SK-N-SH (cell line): ENCODE data around the gene LRMDA. TPM values are rescaled to one million over a fixed set of nuclear protein-coding genes. Genes with fewer than 3 reads are reported as not detected.

ENCODE experiments used
- CTCF ChIA-PET: fragments of 300-600, 350-600 bp; formaldehyde crosslinking; extraction: SDS; loops from one replicate; lab custom pipeline; 2021; lab: Yijun Ruan, JAX
- POLR2A ChIA-PET: fragments of 350-600 bp; sonication (Branson Sonifier 250); formaldehyde crosslinking; extraction: SDS; loops from one replicate; lab custom pipeline; 2020; ENCODE audit warnings: antibody characterized with exemption, inconsistent platforms; lab: Yijun Ruan, JAX
- DNase-seq: peaks from one replicate; pipeline ENCODE4 v3.0.0; 2012
- H2AFZ ChIP-seq: fragments of 200-600 bp; sonication (generic); 2 replicates; pipeline ENCODE4 v1.8.1; 2016; ENCODE audit warnings: antibody characterized with exemption, mild to moderate bottlenecking, low read depth
- H3F3A ChIP-seq: fragments of 200-600 bp; sonication (generic); replicated peaks from 2 replicates; pipeline ENCODE3; 2016; ENCODE audit warnings: antibody characterized with exemption, mild to moderate bottlenecking; ENCODE audit not compliant: insufficient read depth
- H3K27ac ChIP-seq, 2 experiments: fragments of 200-500 bp in 1 of 2; fragments of 200-600 bp in 1 of 2; sonication (Bioruptor generic) in 1 of 2; sonication (generic), shearing (Covaris generic) in 1 of 2; 2 replicates each; pipeline versions ENCODE4 v1.5.1 to v1.6.1; 2014 to 2016; ENCODE audit warnings: low read depth in 2 of 2, inconsistent platforms in 1 of 2, low read length in 1 of 2, mild to moderate bottlenecking in 1 of 2, mixed read lengths in 1 of 2
- H3K27me3 ChIP-seq: fragments of 200-600 bp; sonication (generic), shearing (Covaris generic); 2 replicates; pipeline ENCODE4 v1.6.1; 2016; ENCODE audit warnings: mixed run types; ENCODE audit not compliant: insufficient read depth
- H3K36me3 ChIP-seq, 2 experiments: fragments of 200-500 bp in 1 of 2; fragments of 200-600 bp in 1 of 2; sonication (Bioruptor generic) in 1 of 2; sonication (generic) in 1 of 2; replicated peaks in 1 of 2; 2 replicates each; pipeline versions ENCODE3 to v1.5.1; 2014 to 2016; ENCODE audit warnings: low read length in 1 of 2, mild to moderate bottlenecking in 1 of 2; ENCODE audit not compliant: insufficient read depth in 2 of 2, control insufficient read depth in 1 of 2
- H3K4me1 ChIP-seq, 2 experiments: fragments of 200-500 bp in 1 of 2; fragments of 200-600 bp in 1 of 2; sonication (Bioruptor generic) in 1 of 2; sonication (generic), shearing (Covaris generic) in 1 of 2; 2 replicates each; pipeline versions ENCODE4 v1.5.1 to v1.6.1; 2014 to 2016; ENCODE audit warnings: low read depth in 1 of 2, low read length in 1 of 2, mixed run types in 1 of 2; ENCODE audit not compliant: insufficient read depth in 2 of 2, control insufficient read depth in 1 of 2
- H3K4me2 ChIP-seq: fragments of 200-600 bp; sonication (generic), shearing (Covaris generic); 2 replicates; pipeline ENCODE4 v1.6.1; 2017; ENCODE audit warnings: mixed run types
- H3K4me3 ChIP-seq, 2 experiments: fragments of 200-500 bp in 1 of 2; fragments of 200-600 bp in 1 of 2; sonication (Bioruptor generic) in 1 of 2; sonication (generic), shearing (Covaris generic) in 1 of 2; 2 replicates each; pipeline versions ENCODE4 v1.5.1 to v1.8.1; 2014 to 2016; ENCODE audit warnings: low read depth in 2 of 2, inconsistent platforms in 1 of 2, low read length in 1 of 2, mild to moderate bottlenecking in 1 of 2, mixed read lengths in 1 of 2, moderate library complexity in 1 of 2
- H3K79me2 ChIP-seq: fragments of 200-600 bp; sonication (generic); 2 replicates; pipeline ENCODE4 v1.8.1; 2017; ENCODE audit warnings: mild to moderate bottlenecking; ENCODE audit not compliant: insufficient read depth
- H3K9ac ChIP-seq: fragments of 200-600 bp; sonication (generic); 2 replicates; pipeline ENCODE4 v1.6.1; 2017; ENCODE audit warnings: mixed run types
- H3K9me2 ChIP-seq: fragments of 200-600 bp; sonication (generic); 2 replicates; pipeline ENCODE4 v1.6.1; 2017; ENCODE audit warnings: mixed run types
- H3K9me3 ChIP-seq: fragments of 200-600 bp; sonication (generic); 2 replicates; pipeline ENCODE4 v1.6.1; 2017; ENCODE audit warnings: mixed run types, mild to moderate bottlenecking, moderate library complexity
- H4K20me1 ChIP-seq: fragments of 200-600 bp; sonication (generic); 2 replicates; pipeline ENCODE4 v1.6.1; 2017; ENCODE audit warnings: mild to moderate bottlenecking, mixed run types; ENCODE audit not compliant: insufficient read depth
- CHD2 ChIP-seq: fragments of 150-350 bp; IDR thresholded peaks from 2 replicates; pipeline ENCODE4 v1.6.1; 2018; ENCODE audit warnings: low read length; ENCODE audit not compliant: partially characterized antibody
- FOSL2 ChIP-seq: IDR thresholded peaks from 2 replicates; pipeline ENCODE4 v1.4.0; 2012; ENCODE audit warnings: low read depth, mild to moderate bottlenecking, moderate library complexity, borderline replicate concordance
- FOXJ3 ChIP-seq: sonication (generic); formaldehyde crosslinking; IDR thresholded peaks from 2 replicates; pipeline ENCODE4 v1.5.1; 2020; ENCODE audit warnings: mild to moderate bottlenecking, missing genetic modification reagents
- FOXM1 ChIP-seq: IDR thresholded peaks from 2 replicates; pipeline ENCODE4 v1.4.0; 2012; ENCODE audit warnings: low read depth, mild to moderate bottlenecking
- GATA2 ChIP-seq: sonication (generic); formaldehyde crosslinking; IDR thresholded peaks from 2 replicates; pipeline ENCODE4 v1.5.0; 2020; ENCODE audit warnings: mild to moderate bottlenecking, missing genetic modification reagents
- IRF3 ChIP-seq: fragments of 150-350 bp; IDR thresholded peaks from 2 replicates; pipeline ENCODE4 v1.6.1; 2016; ENCODE audit warnings: mild to moderate bottlenecking, low read depth, low read length
- MEF2A ChIP-seq: IDR thresholded peaks from 2 replicates; pipeline ENCODE4 v1.4.0; 2012; ENCODE audit warnings: low read depth, borderline replicate concordance
- MXI1 ChIP-seq: IDR thresholded peaks from 2 replicates; pipeline ENCODE4 v1.6.1; 2012; ENCODE audit warnings: mild to moderate bottlenecking, low read depth, low read length, improper control_type of control experiment
- NFIC ChIP-seq: IDR thresholded peaks from 2 replicates; pipeline ENCODE4 v1.4.0; 2012; ENCODE audit warnings: borderline replicate concordance
- NRF1 ChIP-seq: IDR thresholded peaks from 2 replicates; pipeline ENCODE4 v1.6.1; 2012; ENCODE audit warnings: low read depth, mild to moderate bottlenecking, low read length
- RAD21 ChIP-seq: IDR thresholded peaks from 2 replicates; pipeline ENCODE4 v1.6.1; 2012; ENCODE audit warnings: mild to moderate bottlenecking, low read length
- RCOR1 ChIP-seq: fragments of 150-350 bp; IDR thresholded peaks from 2 replicates; pipeline ENCODE4 v1.6.1; 2017; ENCODE audit warnings: antibody characterized with exemption, low read length
- RFX5 ChIP-seq: IDR thresholded peaks from 2 replicates; pipeline ENCODE4 v1.6.1; 2012; ENCODE audit warnings: mild to moderate bottlenecking, improper control_type of control experiment, low read length
- SIN3A ChIP-seq: IDR thresholded peaks from 2 replicates; pipeline ENCODE4 v1.6.1; 2012; ENCODE audit warnings: low read depth, mild to moderate bottlenecking, low read length, moderate library complexity, borderline replicate concordance
- SMC3 ChIP-seq: IDR thresholded peaks from 2 replicates; pipeline ENCODE4 v1.6.1; 2012; ENCODE audit warnings: low read depth, low read length, improper control_type of control experiment
- TAF1 ChIP-seq: IDR thresholded peaks from 2 replicates; pipeline ENCODE4 v1.6.1; 2012; ENCODE audit warnings: low read depth, mild to moderate bottlenecking, low read length, moderate library complexity, borderline replicate concordance
- YY1 ChIP-seq: IDR thresholded peaks from 2 replicates; pipeline ENCODE4 v1.4.0; 2012; ENCODE audit warnings: low read depth, mild to moderate bottlenecking
- WGBS: methylation state at CpG from one replicate; pipeline ENCODE4 v1.1.6; 2017; ENCODE audit warnings: low lambda C conversion rate; 5-methylcytosine and 5-hydroxymethylcytosine counted together
- polyA plus RNA-seq, 3 experiments: library from polyadenylated mRNA; depleted of rRNA; stranded (reverse); fragments of >200 nt; gene quantifications; 2 replicates each; pipeline ENCODE4 v1.2.3, GENCODE V29; 2012
- TF ChIP-seq, protein P1 (sequence below): IDR thresholded peaks from 2 replicates; pipeline ENCODE4; 2012
- TF ChIP-seq, protein P2 (sequence below): IDR thresholded peaks from 2 replicates; pipeline ENCODE4 v1.4.0; 2012; ENCODE audit warnings: low read depth, borderline replicate concordance
- TF ChIP-seq, protein P3 (sequence below): IDR thresholded peaks from 2 replicates; pipeline ENCODE4 v1.4.0; 2012; ENCODE audit warnings: low read depth, borderline replicate concordance

Gene LRMDA
- polyA plus RNA-seq, 1 of the 3 experiments (the other 2 are of a cell fraction): 0.95 TPM

DNA sequence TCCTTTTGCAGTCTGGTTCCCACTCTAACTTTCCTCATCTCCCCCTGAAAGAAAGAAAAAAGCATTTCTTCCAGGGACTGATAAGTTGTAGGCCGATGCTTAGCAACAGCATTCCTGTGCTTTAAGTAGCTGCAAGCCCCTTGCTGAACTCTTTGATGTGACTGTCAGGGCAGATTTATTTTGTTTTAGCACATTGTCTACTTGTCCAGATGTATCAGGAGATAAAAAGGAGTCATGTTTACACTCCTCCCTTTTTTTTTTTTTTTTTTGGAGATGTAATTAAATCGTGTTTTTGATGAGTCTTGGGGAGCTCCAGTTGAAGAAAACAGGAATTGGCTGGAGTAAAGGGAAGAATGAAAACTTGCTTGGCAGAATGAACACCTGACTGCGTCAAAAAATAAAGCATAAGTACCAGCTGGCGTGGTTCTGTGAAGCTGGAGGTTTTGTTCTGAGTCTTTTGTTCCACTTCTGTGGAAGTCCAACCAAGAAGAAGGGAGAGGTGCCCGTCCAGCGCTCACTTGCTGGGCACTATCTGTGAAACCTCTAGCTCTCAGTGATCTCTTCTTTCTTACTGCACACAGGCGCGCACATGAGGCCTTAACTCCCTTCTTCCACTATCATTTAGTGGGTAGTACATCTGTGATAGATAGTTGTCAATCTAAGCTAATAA lies 871.7 kb downstream of the LRMDA start:
- no peaks in the 10 kb centered on the region for H3K9me3 ChIP-seq
- TF ChIP-seq FOXM1 (no peak), YY1 (no peak), CHD2 (no peak)
- TF ChIP-seq, protein P1, sequence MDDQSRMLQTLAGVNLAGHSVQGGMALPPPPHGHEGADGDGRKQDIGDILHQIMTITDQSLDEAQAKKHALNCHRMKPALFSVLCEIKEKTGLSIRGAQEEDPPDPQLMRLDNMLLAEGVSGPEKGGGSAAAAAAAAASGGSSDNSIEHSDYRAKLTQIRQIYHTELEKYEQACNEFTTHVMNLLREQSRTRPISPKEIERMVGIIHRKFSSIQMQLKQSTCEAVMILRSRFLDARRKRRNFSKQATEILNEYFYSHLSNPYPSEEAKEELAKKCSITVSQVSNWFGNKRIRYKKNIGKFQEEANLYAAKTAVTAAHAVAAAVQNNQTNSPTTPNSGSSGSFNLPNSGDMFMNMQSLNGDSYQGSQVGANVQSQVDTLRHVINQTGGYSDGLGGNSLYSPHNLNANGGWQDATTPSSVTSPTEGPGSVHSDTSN: peak; percentile 63
- H3F3A ChIP-seq: peaks cover 5% of the 10 kb centered on the region
- no peaks in the 10 kb centered on the region for H3K27me3 ChIP-seq
- no peaks in the 10 kb centered on the region for H3K36me3 ChIP-seq
- no peak for DNase-seq
- H3K4me2 ChIP-seq: no peak overlapping the region
- no peak overlapping the region for H2AFZ ChIP-seq
- no peaks in the 10 kb centered on the region for H3K9me2 ChIP-seq
- H4K20me1 ChIP-seq: no peaks in the 10 kb centered on the region
- peaks cover 0 to 7% of the 10 kb centered on the region in 2 experiments; a peak in 2 of 4 replicates for H3K4me1 ChIP-seq
- 87% methylated on average over 8 of the region's 8 CpGs for WGBS
- no peak overlapping the region for H3K27ac ChIP-seq
- ChIA-PET POLR2A (interaction anchor here (0.6 to 2.0 kb wide), 3 partner anchors 12 to 902 kb away, joined by 3 to 10 read pairs (median 4); partner anchors contain the start of gene ZNF503), CTCF (interaction anchor here (0.5 to 4.7 kb wide), 36 partner anchors 10 to 903 kb away, joined by 3 to 26 read pairs (median 4); partner anchors contain the start of gene ZNF503)
- no peak overlapping the region for H3K4me3 ChIP-seq
- no peaks in the 10 kb centered on the region for H3K79me2 ChIP-seq
- no peak overlapping the region for H3K9ac ChIP-seq

- H2AFZ ChIP-seq: no peak overlapping the region
- H4K20me1 ChIP-seq: no peaks in the 10 kb centered on the region
- ChIA-PET POLR2A (interaction anchor here (0.6 to 2.0 kb wide), 3 partner anchors 11 to 903 kb away, joined by 3 to 10 read pairs (median 4); partner anchors contain the start of gene ZNF503), CTCF (interaction anchor here (0.5 to 4.7 kb wide), 41 partner anchors 8 to 904 kb away, joined by 3 to 26 read pairs (median 4); partner anchors contain the start of gene ZNF503)
- no peaks in the 10 kb centered on the region for H3K36me3 ChIP-seq
- DNase-seq: peak; percentile 70
- H3K4me2 ChIP-seq: no peak overlapping the region
- no peaks in the 10 kb centered on the region for H3K9me2 ChIP-seq
- H3K9me3 ChIP-seq: no peaks in the 10 kb centered on the region
- no peaks in the 10 kb centered on the region for H3K79me2 ChIP-seq
- no peak overlapping the region; a peak in 1 of 4 replicates for H3K4me3 ChIP-seq
- 67% methylated on average over 8 of the region's 8 CpGs for WGBS
- no peak overlapping the region for H3K27ac ChIP-seq
- H3K4me1 ChIP-seq: peaks cover 1 to 7% of the 10 kb centered on the region in 2 experiments
- H3K9ac ChIP-seq: no peak overlapping the region
- peaks cover 5% of the 10 kb centered on the region for H3F3A ChIP-seq
- no peaks in the 10 kb centered on the region for H3K27me3 ChIP-seq
- TF ChIP-seq RFX5 (0 out of 2 replicates have a peak, but pooled peaks have one; percentile 19), NFIC (no peak), IRF3 (no peak), MEF2A (no peak), TAF1 (no peak), SMC3 (peak; percentile 80; the same call in 1 of the 2 replicates), NRF1 (no peak), FOSL2 (no peak), MXI1 (no peak), SIN3A (no peak), FOXJ3 (no peak), RAD21 (peak; percentile 93), GATA2 (CRISPR knock-in tag) (no peak), RCOR1 (no peak), CHD2 (no peak)
- TF ChIP-seq, protein P2, sequence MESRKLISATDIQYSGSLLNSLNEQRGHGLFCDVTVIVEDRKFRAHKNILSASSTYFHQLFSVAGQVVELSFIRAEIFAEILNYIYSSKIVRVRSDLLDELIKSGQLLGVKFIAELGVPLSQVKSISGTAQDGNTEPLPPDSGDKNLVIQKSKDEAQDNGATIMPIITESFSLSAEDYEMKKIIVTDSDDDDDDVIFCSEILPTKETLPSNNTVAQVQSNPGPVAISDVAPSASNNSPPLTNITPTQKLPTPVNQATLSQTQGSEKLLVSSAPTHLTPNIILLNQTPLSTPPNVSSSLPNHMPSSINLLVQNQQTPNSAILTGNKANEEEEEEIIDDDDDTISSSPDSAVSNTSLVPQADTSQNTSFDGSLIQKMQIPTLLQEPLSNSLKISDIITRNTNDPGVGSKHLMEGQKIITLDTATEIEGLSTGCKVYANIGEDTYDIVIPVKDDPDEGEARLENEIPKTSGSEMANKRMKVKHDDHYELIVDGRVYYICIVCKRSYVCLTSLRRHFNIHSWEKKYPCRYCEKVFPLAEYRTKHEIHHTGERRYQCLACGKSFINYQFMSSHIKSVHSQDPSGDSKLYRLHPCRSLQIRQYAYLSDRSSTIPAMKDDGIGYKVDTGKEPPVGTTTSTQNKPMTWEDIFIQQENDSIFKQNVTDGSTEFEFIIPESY: no peak
- TF ChIP-seq, protein P3, sequence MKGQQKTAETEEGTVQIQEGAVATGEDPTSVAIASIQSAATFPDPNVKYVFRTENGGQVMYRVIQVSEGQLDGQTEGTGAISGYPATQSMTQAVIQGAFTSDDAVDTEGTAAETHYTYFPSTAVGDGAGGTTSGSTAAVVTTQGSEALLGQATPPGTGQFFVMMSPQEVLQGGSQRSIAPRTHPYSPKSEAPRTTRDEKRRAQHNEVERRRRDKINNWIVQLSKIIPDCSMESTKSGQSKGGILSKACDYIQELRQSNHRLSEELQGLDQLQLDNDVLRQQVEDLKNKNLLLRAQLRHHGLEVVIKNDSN: no peak
Measured at GRCh38 chr10:76303682-76304316, 872.4 kb downstream of the LRMDA start.
